GM23248 (cell line): Measurements from ENCODE around the gene MYCN. TPM values are rescaled to one million over a fixed set of nuclear protein-coding genes. Genes with fewer than 3 reads are reported as not detected.

ENCODE experiments used
- DNase-seq: peaks from one replicate; pipeline ENCODE4 v3.0.0-alpha.2; 2015
- H2AFZ ChIP-seq: fragments of 200-600 bp; sonication (generic); 2 replicates; pipeline ENCODE4 v1.6.1; 2016; ENCODE audit warnings: antibody characterized with exemption
- H3F3A ChIP-seq: fragments of 200-600 bp; sonication (generic); 2 replicates; pipeline ENCODE4 v1.6.1; 2016; ENCODE audit warnings: mild to moderate bottlenecking, antibody characterized with exemption, mixed run types; ENCODE audit not compliant: insufficient read depth
- H3K27ac ChIP-seq: fragments of 200-600 bp; sonication (generic); 2 replicates; pipeline ENCODE4 v1.5.1; 2016; ENCODE audit warnings: mild to moderate bottlenecking
- H3K27me3 ChIP-seq: fragments of 200-600 bp; sonication (generic); replicated peaks from 2 replicates; pipeline ENCODE4 v1.6.1; 2016; ENCODE audit warnings: mild to moderate bottlenecking; ENCODE audit not compliant: insufficient read depth
- H3K36me3 ChIP-seq: fragments of 200-600 bp; sonication (generic); 2 replicates; pipeline ENCODE4 v1.6.1; 2016; ENCODE audit warnings: low read depth, mild to moderate bottlenecking
- H3K4me1 ChIP-seq: fragments of 200-600 bp; sonication (generic); 2 replicates; pipeline ENCODE4 v1.6.1; 2016; ENCODE audit warnings: mild to moderate bottlenecking; ENCODE audit not compliant: insufficient read depth
- H3K4me2 ChIP-seq: fragments of 200-600 bp; sonication (generic); one replicate; pipeline ENCODE4 v1.6.1; 2016; ENCODE audit warnings: mild to moderate bottlenecking; ENCODE audit not compliant: unreplicated experiment
- H3K4me3 ChIP-seq: fragments of 200-600 bp; sonication (generic); 2 replicates; pipeline ENCODE4 v1.5.1; 2016; ENCODE audit warnings: mild to moderate bottlenecking
- H3K79me2 ChIP-seq: fragments of 200-600 bp; sonication (generic); 2 replicates; pipeline ENCODE4 v1.6.1; 2016; ENCODE audit warnings: mild to moderate bottlenecking; ENCODE audit not compliant: insufficient read depth
- H3K9ac ChIP-seq: fragments of 200-600 bp; sonication (generic); 2 replicates; pipeline ENCODE4 v1.6.1; 2016; ENCODE audit warnings: mild to moderate bottlenecking
- H3K9me2 ChIP-seq: fragments of 200-600 bp; sonication (generic); 2 replicates; pipeline ENCODE4 v1.6.1; 2016; ENCODE audit warnings: mixed run types, mild to moderate bottlenecking, moderate library complexity; ENCODE audit not compliant: insufficient read depth
- H3K9me3 ChIP-seq: fragments of 200-600 bp; sonication (generic); one replicate; pipeline ENCODE4 v1.6.1; 2017; ENCODE audit warnings: low read depth
- H4K20me1 ChIP-seq: fragments of 200-600 bp; sonication (generic); 2 replicates; pipeline ENCODE4 v1.6.0; 2016; ENCODE audit not compliant: insufficient read depth
- EZH2 ChIP-seq: fragments of 200-600 bp; sonication (generic); IDR thresholded peaks from 2 replicates; pipeline ENCODE4 v1.6.1; 2018; ENCODE audit warnings: antibody characterized with exemption, mild to moderate bottlenecking; ENCODE audit not compliant: insufficient read depth, poor library complexity, severe bottlenecking
- EZH2phosphoT487 ChIP-seq: fragments of 200-600 bp; sonication (generic); IDR thresholded peaks from 2 replicates; pipeline ENCODE4 v1.6.1; 2018; ENCODE audit warnings: antibody characterized with exemption, moderate library complexity, mild to moderate bottlenecking, low read depth; ENCODE audit not compliant: insufficient read depth
- WGBS, 2 experiments: methylation state at CpG; one replicate each; pipeline ENCODE4 v1.1.6; 2015 to 2017; ENCODE audit warnings: low lambda C conversion rate in 2 of 2, low coverage in 1 of 2; ENCODE audit errors: missing lambda C conversion rate in 2 of 2; 5-methylcytosine and 5-hydroxymethylcytosine counted together
- in situ Hi-C: fragments of 300-500 bp; cut with MboI; formaldehyde crosslinking; loops from 2 replicates; pipeline ENCODE4 v1.15.0; 2020
- polyA plus RNA-seq: library from polyadenylated mRNA; unstranded; fragments of >200 nt; fragmentation: Nextera tagmentation; extraction: Ambion mirVana; gene quantifications from 2 replicates; pipeline ENCODE4 v1.2.1, GENCODE V29; 2016
- total RNA-seq: library from RNA; depleted of rRNA; stranded (reverse); fragments of >200 nt; shearing (Covaris generic); gene quantifications from 2 replicates; pipeline ENCODE4 v1.2.3, GENCODE V29; 2014; rRNA removed

MYCN gene
- not detected in 2 replicates for total RNA-seq
- polyA plus RNA-seq = not detected in 2 replicates

- in situ Hi-C loops = loop anchor here (10.0 kb wide), 1 partner anchor 305 kb away; no protein-coding TSS in a partner anchor
- peak within 1 kb of the TSS; percentile 54 for H3K4me3 ChIP-seq
- H3K79me2 ChIP-seq = no peaks in the 10 kb centered on the region
- TF ChIP-seq EZH2 = peak; percentile 91
- TF ChIP-seq EZH2phosphoT487 = 0 out of 2 replicates have a peak, but pooled peaks have one; percentile 24
- no peaks in the 10 kb centered on the region for H3K9me2 ChIP-seq
- peak within 1 kb of the TSS; percentile 50 for H2AFZ ChIP-seq
- no peak for DNase-seq
- H3K4me1 ChIP-seq = 0 out of 2 replicates have a peak, but pooled peaks cover 4% of the 10 kb centered on the region
- no peak within 1 kb of the TSS for H3K9ac ChIP-seq
- peaks cover 55% of the 10 kb centered on the region for H3K27me3 ChIP-seq
- H4K20me1 ChIP-seq = no peaks in the 10 kb centered on the region
- peak within 1 kb of the TSS; percentile 64 for H3K4me2 ChIP-seq
- no peak within 1 kb of the TSS for H3K27ac ChIP-seq
- no peaks in the 10 kb centered on the region for H3F3A ChIP-seq
- WGBS, 2 experiments = 1 to 2% methylated on average over 37 to 47 of the region's 47 CpGs
- H3K36me3 ChIP-seq = no peaks in the 10 kb centered on the region
- H3K9me3 ChIP-seq = no peaks in the 10 kb centered on the region
Measured at GRCh38 chr2:15939854-15940660, at the start of gene MYCN. Gene MYCN, plus strand, starts transcription at chr2:15940550. Its CDS starts 1,515 bp downstream, at chr2:15942065.

GRCh38 chr2:15890936-15891905 lies 49.1 kb upstream of the MYCN start:
- Histone ChIP-seq H3K9me3 (no peaks in the 10 kb centered on the region), H3K27me3 (no peaks in the 10 kb centered on the region), H3K79me2 (no peaks in the 10 kb centered on the region), H3K9me2 (no peaks in the 10 kb centered on the region), H3K4me2 (no peak overlapping the region), H3F3A (no peaks in the 10 kb centered on the region), H3K4me3 (no peak overlapping the region), H3K9ac (no peak overlapping the region), H2AFZ (no peak overlapping the region), H3K36me3 (no peaks in the 10 kb centered on the region), H3K27ac (no peak overlapping the region), H4K20me1 (no peaks in the 10 kb centered on the region), H3K4me1 (no peaks in the 10 kb centered on the region)
- TF ChIP-seq EZH2 (no peak), EZH2phosphoT487 (no peak)
- 38 to 40% methylated on average over 15 of the region's 15 CpGs for whole genome bisulfite sequencing, 2 experiments
- in situ Hi-C loops = no loop called here
- no peak for DNase-seq

GRCh38 chr2:15892151-15892880 lies 48.0 kb upstream of the MYCN start:
- TF ChIP-seq EZH2phosphoT487 (no peak), EZH2 (no peak)
- in situ Hi-C loops = no loop called here
- no peak overlapping the region for H3K4me3 ChIP-seq

GRCh38 chr2:15893085-15893484 lies 47.3 kb upstream of the MYCN start:
- Histone ChIP-seq H3K27me3 (no peaks in the 10 kb centered on the region), H3K9ac (no peak overlapping the region), H3K36me3 (no peaks in the 10 kb centered on the region), H3F3A (no peaks in the 10 kb centered on the region), H3K4me3 (no peak overlapping the region), H3K27ac (no peak overlapping the region), H3K79me2 (no peaks in the 10 kb centered on the region), H3K9me3 (no peaks in the 10 kb centered on the region), H2AFZ (no peak overlapping the region), H3K9me2 (no peaks in the 10 kb centered on the region), H4K20me1 (no peaks in the 10 kb centered on the region), H3K4me1 (no peaks in the 10 kb centered on the region), H3K4me2 (no peak overlapping the region)
- DNase-seq = no peak
- TF ChIP-seq EZH2phosphoT487 (no peak), EZH2 (no peak)
- in situ Hi-C loops = no loop called here

More at GRCh38 chr2:15892151-15892880, 48.0 kb upstream of the MYCN start:
- H3K9ac ChIP-seq = no peak overlapping the region
- H3K4me2 ChIP-seq = no peak overlapping the region
- H2AFZ ChIP-seq = no peak overlapping the region
- no peaks in the 10 kb centered on the region for H3K27me3 ChIP-seq
- H3K4me1 ChIP-seq = no peaks in the 10 kb centered on the region
- H3K27ac ChIP-seq = no peak overlapping the region
- H3K36me3 ChIP-seq = no peaks in the 10 kb centered on the region
- 27 to 28% methylated on average over 8 of the region's 8 CpGs for WGBS, 2 experiments
- no peak for DNase-seq
- no peaks in the 10 kb centered on the region for H3K9me2 ChIP-seq
- no peaks in the 10 kb centered on the region for H3K9me3 ChIP-seq
- H3F3A ChIP-seq = no peaks in the 10 kb centered on the region
- no peaks in the 10 kb centered on the region for H3K79me2 ChIP-seq
- no peaks in the 10 kb centered on the region for H4K20me1 ChIP-seq
